ENCODE data around the gene SLK. TPM values are rescaled to one million over a fixed set of nuclear protein-coding genes. Genes with fewer than 3 reads are reported as not detected.
A peak's percentile ranks its signal among the peaks of the same experiment; 100 is the strongest.

Gene SLK
- total RNA-seq, 4 donors from 2014 or later, result 68.1 to 120 (median 80.4) TPM

DNA sequence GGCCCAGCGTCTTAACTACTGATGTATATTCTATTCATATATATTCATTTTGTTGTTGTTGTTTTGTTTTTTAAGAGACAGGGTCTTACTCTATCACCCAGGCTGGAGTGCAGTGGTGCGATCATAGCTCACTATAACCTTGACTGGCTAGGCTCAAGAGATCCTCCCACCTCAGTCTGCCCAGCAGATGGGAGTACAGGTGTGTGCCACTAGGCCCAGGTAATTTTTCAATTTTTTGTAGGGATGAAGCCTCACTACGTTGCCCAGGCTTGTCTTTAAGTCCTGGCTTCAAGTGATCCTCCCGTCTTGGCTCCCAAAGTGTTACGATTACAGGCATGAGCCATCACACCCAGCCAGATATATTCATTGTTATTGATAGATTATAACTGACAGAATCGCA, 36.1 kb upstream of the SLK start:
- WGBS, 2 donors, result 56 to 57% methylated on average over 5 to 6 of the region's 6 CpGs
- H3K36me3 ChIP-seq, result no peaks in the 10 kb centered on the region
- DNase-seq, result no peak
- H3K27me3 ChIP-seq, result no peaks in the 10 kb centered on the region
- intact Hi-C loops (cut with DNase I), result no loop called here
- H3K4me3 ChIP-seq, result no peak overlapping the region
- H3K9me3 ChIP-seq, result no peaks in the 10 kb centered on the region
- H3K4me1 ChIP-seq, result peaks cover 0 to 15% (median 0%) of the 10 kb centered on the region in 3 donors
- TF ChIP-seq, protein P1, sequence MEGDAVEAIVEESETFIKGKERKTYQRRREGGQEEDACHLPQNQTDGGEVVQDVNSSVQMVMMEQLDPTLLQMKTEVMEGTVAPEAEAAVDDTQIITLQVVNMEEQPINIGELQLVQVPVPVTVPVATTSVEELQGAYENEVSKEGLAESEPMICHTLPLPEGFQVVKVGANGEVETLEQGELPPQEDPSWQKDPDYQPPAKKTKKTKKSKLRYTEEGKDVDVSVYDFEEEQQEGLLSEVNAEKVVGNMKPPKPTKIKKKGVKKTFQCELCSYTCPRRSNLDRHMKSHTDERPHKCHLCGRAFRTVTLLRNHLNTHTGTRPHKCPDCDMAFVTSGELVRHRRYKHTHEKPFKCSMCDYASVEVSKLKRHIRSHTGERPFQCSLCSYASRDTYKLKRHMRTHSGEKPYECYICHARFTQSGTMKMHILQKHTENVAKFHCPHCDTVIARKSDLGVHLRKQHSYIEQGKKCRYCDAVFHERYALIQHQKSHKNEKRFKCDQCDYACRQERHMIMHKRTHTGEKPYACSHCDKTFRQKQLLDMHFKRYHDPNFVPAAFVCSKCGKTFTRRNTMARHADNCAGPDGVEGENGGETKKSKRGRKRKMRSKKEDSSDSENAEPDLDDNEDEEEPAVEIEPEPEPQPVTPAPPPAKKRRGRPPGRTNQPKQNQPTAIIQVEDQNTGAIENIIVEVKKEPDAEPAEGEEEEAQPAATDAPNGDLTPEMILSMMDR (IDR thresholded peaks at IDR 0.05), result peak in 4 of 6 experiments; percentile 8 to 36 (median 26)
- TF ChIP-seq POLR2A (IDR thresholded peaks at IDR 0.05), result no peak
- peak overlapping the region in 1 of 4 donors; percentile 17 for H3K27ac ChIP-seq

DNA sequence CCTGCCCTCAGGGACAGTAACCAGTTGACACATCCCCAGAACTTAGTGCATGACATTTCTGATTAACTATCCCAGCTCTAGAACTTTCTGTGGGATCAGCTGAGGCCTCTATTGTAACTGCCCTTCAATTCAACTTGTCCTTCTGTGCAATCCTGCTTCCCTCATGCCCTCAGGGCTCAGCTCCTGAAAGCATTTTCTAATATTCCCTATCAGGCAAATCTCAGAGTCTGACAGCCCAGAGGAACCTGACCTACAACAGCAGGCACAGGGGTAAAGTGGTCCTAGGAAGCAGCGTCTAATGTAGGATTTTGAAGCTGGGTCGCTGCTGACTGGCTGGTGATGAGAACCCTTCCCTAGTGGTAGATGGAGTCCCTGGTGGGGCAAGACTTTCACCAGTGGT, 35.3 kb upstream of the SLK start:
- no peaks in the 10 kb centered on the region for H3K27me3 ChIP-seq
- WGBS, 2 donors, result 100% methylated on average over 2 of the region's 2 CpGs; no CpG with 5 or more reads in 1 of the 2 donors
- no peak for DNase-seq
- no peak overlapping the region for H3K27ac ChIP-seq
- intact Hi-C loops (cut with DNase I), result no loop called here
- H3K9me3 ChIP-seq, result no peaks in the 10 kb centered on the region
- no peak overlapping the region for H3K4me3 ChIP-seq
- H3K36me3 ChIP-seq, result no peaks in the 10 kb centered on the region
- TF ChIP-seq POLR2A (IDR thresholded peaks at IDR 0.05), result no peak
- TF ChIP-seq, protein P1 (IDR thresholded peaks at IDR 0.05), result no peak
- peaks cover 0 to 15% (median 0%) of the 10 kb centered on the region in 3 donors for H3K4me1 ChIP-seq

DNA sequence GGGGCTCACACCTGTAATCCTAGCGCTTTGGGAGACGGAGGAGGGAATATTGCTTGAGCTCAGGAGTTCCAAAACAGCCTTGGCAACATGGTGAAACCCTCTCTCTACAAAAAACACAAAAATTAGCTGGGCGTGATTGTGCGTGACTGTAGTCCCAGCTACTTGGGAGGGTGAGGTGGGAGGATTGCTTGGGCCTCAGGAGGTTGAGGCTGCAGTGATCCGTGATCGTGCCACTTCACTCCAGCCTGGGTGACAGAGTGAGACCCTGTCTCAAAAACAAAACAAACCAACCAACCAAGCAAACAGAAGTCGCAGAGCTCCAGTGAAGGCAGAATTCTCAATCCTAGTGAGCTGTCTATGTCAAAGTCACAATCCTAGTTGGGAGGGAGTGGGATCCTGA, 34.7 kb upstream of the SLK start:
- Histone ChIP-seq H3K27ac (no peak overlapping the region), H3K36me3 (no peaks in the 10 kb centered on the region), H3K4me1 (peaks cover 0 to 15% (median 0%) of the 10 kb centered on the region in 3 donors), H3K27me3 (no peaks in the 10 kb centered on the region), H3K9me3 (no peaks in the 10 kb centered on the region), H3K4me3 (no peak overlapping the region)
- intact Hi-C loops (cut with DNase I), result no loop called here
- WGBS, 2 donors, result 97 to 100% methylated on average over 7 of the region's 7 CpGs
- no peak for DNase-seq
- TF ChIP-seq POLR2A (IDR thresholded peaks at IDR 0.05), result no peak
- TF ChIP-seq, protein P1 (IDR thresholded peaks at IDR 0.05), result no peak

DNA sequence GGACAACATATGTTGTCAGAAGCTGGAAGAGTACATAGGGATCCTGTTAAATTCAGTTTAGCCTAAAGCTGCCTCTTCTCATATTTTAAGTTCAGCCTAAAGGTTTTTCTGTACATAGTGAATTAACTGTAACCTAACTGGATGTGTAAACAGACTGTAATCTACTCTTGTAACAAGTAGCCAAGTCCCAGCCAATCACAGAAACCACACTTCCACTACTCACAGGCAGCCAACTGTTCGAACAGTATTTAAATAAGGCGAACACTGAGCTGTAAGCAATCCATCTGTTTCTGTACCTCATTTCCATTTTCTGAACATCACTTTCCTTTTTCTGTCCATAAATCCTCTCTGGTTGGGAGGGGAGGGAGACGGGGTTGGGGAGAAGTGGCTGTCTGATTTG, 34.0 kb upstream of the SLK start:
- no peaks in the 10 kb centered on the region for H3K9me3 ChIP-seq
- WGBS, 2 donors, result 85 to 95% methylated on average over 3 of the region's 3 CpGs
- TF ChIP-seq, protein P1 (IDR thresholded peaks at IDR 0.05), result no peak
- TF ChIP-seq POLR2A (IDR thresholded peaks at IDR 0.05), result no peak
- H3K4me1 ChIP-seq, result peaks cover 0 to 15% (median 0%) of the 10 kb centered on the region in 3 donors
- intact Hi-C loops (cut with DNase I), result no loop called here
- H3K27me3 ChIP-seq, result no peaks in the 10 kb centered on the region
- no peak for DNase-seq
- H3K27ac ChIP-seq, result no peak overlapping the region
- H3K4me3 ChIP-seq, result no peak overlapping the region
- H3K36me3 ChIP-seq, result no peaks in the 10 kb centered on the region

DNA sequence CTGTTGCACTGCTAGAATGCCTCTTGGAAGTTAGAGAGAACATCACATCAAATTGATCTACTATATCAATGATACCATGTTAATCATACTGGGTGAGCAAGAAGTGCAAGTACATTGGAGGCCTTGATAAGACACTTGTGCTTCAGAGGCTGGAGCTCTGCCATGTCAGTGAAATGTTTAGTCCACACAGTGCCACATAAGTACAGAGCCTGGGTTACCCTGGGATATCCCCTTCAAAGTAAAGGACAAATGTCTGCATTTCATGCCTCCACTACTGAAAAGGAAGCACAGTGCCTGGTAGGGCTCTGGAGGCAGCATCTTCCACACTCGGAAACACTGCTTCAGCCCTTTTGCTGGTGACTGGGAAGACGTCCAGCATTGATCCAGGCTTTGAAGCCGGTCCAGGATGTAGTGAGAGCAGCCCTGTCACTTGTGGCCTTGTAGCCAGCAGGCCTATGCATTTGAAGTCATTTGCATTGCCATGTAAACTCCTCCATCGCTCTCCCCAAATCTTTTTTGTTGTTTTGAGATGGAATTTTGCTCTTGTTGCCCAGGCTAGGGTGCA, 33.3 kb upstream of the SLK start:
- Histone ChIP-seq H3K27me3 (no peaks in the 10 kb centered on the region), H3K4me1 (peaks cover 0 to 15% (median 0%) of the 10 kb centered on the region in 3 donors), H3K27ac (no peak overlapping the region), H3K36me3 (no peaks in the 10 kb centered on the region), H3K4me3 (no peak overlapping the region), H3K9me3 (no peaks in the 10 kb centered on the region)
- no peak for DNase-seq
- no peak for TF ChIP-seq POLR2A (IDR thresholded peaks at IDR 0.05)
- TF ChIP-seq, protein P1 (IDR thresholded peaks at IDR 0.05), result no peak
- intact Hi-C loops (cut with DNase I), result no loop called here
- WGBS, 2 donors, result 47 to 50% methylated on average over 3 of the region's 4 CpGs
